Psoas muscle (tissue), 8 donors: ENCODE results near the gene NFATC2. TPM values are rescaled to one million over a fixed set of nuclear protein-coding genes. Genes with fewer than 3 reads are reported as not detected.

ENCODE experiments used
- ATAC-seq, 4 donors: fragments of 200-7000 bp; cut with Tn5 transposase; one replicate each; pipeline ENCODE4 v1.9.1; 2020; ENCODE audit warnings: moderate library complexity in 3 of 4, mild to moderate bottlenecking in 2 of 4
- DNase-seq, 2 donors: peaks; one replicate each; pipeline ENCODE4 v3.0.0-alpha.2; 2020
- H3K27ac ChIP-seq: fragments of 200-600 bp; one replicate; pipeline ENCODE4 v1.8.0; 2022
- H3K27me3 ChIP-seq, 3 donors: fragments of 200-600 bp in 1 of 3; one replicate each; pipeline versions ENCODE4 v1.6.1 to v1.8.0; 2013 to 2022; ENCODE audit warnings: low read length in 2 of 3, mild to moderate bottlenecking in 2 of 3, moderate library complexity in 1 of 3; ENCODE audit not compliant: insufficient read depth in 3 of 3
- H3K36me3 ChIP-seq, 2 donors: fragments of 200-600 bp in 1 of 2; one replicate each; pipeline versions ENCODE4 v1.6.1 to v1.8.0; 2013 to 2022; ENCODE audit warnings: low read depth in 1 of 2, mild to moderate bottlenecking in 1 of 2, moderate library complexity in 1 of 2; ENCODE audit not compliant: insufficient read depth in 1 of 2
- H3K4me1 ChIP-seq: fragments of 200-600 bp; one replicate; pipeline ENCODE4 v1.8.0; 2022
- H3K4me3 ChIP-seq: fragments of 200-600 bp; one replicate; pipeline ENCODE4 v1.8.0; 2022; ENCODE audit warnings: mild to moderate bottlenecking
- H3K9me3 ChIP-seq: fragments of 200-600 bp; one replicate; pipeline ENCODE4 v1.8.0; 2022
- WGBS, 3 donors: extraction: QIAGEN DNeasy Blood & Tissue Kit; methylation state at CpG; one replicate each; pipeline versions ENCODE4 v1.1.6 to v1.1.7; 2013; 5-methylcytosine and 5-hydroxymethylcytosine counted together
- intact Hi-C, 2 donors: fragments of 100-400 bp; cut with DNase I; formaldehyde crosslinking; loops; one replicate each; pipeline versions ENCODE4 v1.11.0 to v1.14.2; 2022
- polyA plus RNA-seq, 3 donors: library from polyadenylated mRNA; stranded (reverse); fragments of 200-250 nt; gene quantifications; one replicate each; pipeline ENCODE4 v1.2.3, GENCODE V29; 2013
- total RNA-seq, 4 donors: library from RNA; stranded (reverse); fragmentation: NEBNext Ultra II Directional in 2 of 4; extraction: Animal tissue kit (Norgen Biotek cat#: 25700) in 2 of 4; gene quantifications; one replicate each; pipeline versions ENCODE4 v1.2.1 to v1.2.4, GENCODE V29; 2021 to 2023
- TF ChIP-seq, protein P1 (sequence below): fragments of 200-600 bp; IDR thresholded peaks from one replicate; pipeline ENCODE4 v1.8.0; 2022; ENCODE audit warnings: antibody characterized with exemption
- donor health status: healthy with polysubstance abuse.
- donor health status: DM: no; HTN: no; CAD: no; lungs with moderate emphysema.
- donor health status: Bipolar disorder and iron deficiency.
- donor health status: healthy.
- donor health status: DM: yes; HTN: yes; CAD: no.
- donor health status: DM: no; HTN: no; CAD: no.
- donor health status: DM: no; HTN: no; CAD: no.
- donor health status: DM: yes; HTN: yes; CAD: no.

The NFATC2 gene
- total and polyA plus RNA-seq, 7 donors = 0.18 to 3.1 (median 0.64) TPM

GRCh38 chr20:51532577-51533191 lies 9.8 kb downstream of the NFATC2 start:
- TF ChIP-seq, protein P1, sequence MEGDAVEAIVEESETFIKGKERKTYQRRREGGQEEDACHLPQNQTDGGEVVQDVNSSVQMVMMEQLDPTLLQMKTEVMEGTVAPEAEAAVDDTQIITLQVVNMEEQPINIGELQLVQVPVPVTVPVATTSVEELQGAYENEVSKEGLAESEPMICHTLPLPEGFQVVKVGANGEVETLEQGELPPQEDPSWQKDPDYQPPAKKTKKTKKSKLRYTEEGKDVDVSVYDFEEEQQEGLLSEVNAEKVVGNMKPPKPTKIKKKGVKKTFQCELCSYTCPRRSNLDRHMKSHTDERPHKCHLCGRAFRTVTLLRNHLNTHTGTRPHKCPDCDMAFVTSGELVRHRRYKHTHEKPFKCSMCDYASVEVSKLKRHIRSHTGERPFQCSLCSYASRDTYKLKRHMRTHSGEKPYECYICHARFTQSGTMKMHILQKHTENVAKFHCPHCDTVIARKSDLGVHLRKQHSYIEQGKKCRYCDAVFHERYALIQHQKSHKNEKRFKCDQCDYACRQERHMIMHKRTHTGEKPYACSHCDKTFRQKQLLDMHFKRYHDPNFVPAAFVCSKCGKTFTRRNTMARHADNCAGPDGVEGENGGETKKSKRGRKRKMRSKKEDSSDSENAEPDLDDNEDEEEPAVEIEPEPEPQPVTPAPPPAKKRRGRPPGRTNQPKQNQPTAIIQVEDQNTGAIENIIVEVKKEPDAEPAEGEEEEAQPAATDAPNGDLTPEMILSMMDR = no peak
- H3K9me3 ChIP-seq = no peaks in the 10 kb centered on the region
- intact Hi-C loops = no loop called here
- H3K27ac ChIP-seq = peak overlapping the region; percentile 63
- WGBS, 3 donors = 21 to 40% (median 22%) methylated on average over 24 of the region's 24 CpGs
- peak overlapping the region; percentile 27 for H3K4me3 ChIP-seq
- no peaks in the 10 kb centered on the region for H3K36me3 ChIP-seq
- H3K4me1 ChIP-seq = peaks cover 36% of the 10 kb centered on the region
- H3K27me3 ChIP-seq = no peaks in the 10 kb centered on the region
- ATAC-seq (peak; percentile 69 to 83 (median 76)), DNase-seq (peak; percentile 64 to 80)

DNA sequence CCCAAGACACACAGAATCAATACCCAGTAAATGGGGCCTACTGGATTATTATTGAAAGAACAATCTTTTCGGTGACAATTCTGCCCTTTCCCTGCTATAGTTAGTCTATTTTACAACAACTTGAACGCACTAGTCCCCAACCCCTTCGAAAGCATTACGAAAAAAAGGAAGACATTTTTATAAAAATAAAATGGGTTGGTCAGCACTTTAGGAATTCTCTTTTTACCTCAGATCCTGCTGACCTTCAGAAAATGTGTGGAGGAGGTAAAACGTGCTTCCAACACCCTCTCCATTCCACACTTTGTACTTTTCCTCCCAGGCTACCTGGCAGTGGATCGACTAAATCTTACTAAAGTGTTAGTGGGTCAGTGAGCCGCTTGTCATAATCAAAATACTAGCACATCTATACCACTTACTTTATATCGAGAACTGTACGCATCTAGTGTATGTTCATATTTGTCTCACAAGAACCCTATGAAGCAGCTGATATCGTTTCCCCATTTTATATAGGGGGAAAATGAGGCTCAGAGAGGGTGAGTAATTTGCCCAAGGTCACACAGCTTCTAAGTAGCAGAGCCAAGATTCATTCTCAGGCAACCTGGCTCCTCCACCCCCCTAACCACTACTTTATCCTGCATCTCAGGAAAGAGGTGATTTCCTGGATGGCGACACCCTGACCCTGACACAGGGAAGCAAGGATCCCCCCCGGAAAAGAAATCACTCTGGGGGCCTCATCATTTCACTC lies 10.6 kb downstream of the NFATC2 start:
- no peaks in the 10 kb centered on the region for H3K27me3 ChIP-seq
- peaks cover 36% of the 10 kb centered on the region for H3K4me1 ChIP-seq
- 85 to 87% (median 86%) methylated on average over 12 of the region's 12 CpGs for WGBS, 3 donors
- DNase-seq (no peak), ATAC-seq (no peak)
- TF ChIP-seq, protein P1 = no peak
- intact Hi-C loops = no loop called here
- peak overlapping the region; percentile 27 for H3K4me3 ChIP-seq
- H3K27ac ChIP-seq = peak overlapping the region; percentile 63
- H3K36me3 ChIP-seq = no peaks in the 10 kb centered on the region
- H3K9me3 ChIP-seq = no peaks in the 10 kb centered on the region

GRCh38 chr20:51531141-51531710 lies 11.3 kb downstream of the NFATC2 start:
- Histone ChIP-seq H3K4me3 (no peak overlapping the region), H3K27me3 (no peaks in the 10 kb centered on the region), H3K9me3 (no peaks in the 10 kb centered on the region), H3K36me3 (no peaks in the 10 kb centered on the region), H3K27ac (no peak overlapping the region), H3K4me1 (peaks cover 31% of the 10 kb centered on the region)
- ATAC-seq (no peak), DNase-seq (no peak)
- intact Hi-C loops = no loop called here
- TF ChIP-seq, protein P1 = no peak
- WGBS, 3 donors = 83 to 97% (median 94%) methylated on average over 11 of the region's 11 CpGs

DNA sequence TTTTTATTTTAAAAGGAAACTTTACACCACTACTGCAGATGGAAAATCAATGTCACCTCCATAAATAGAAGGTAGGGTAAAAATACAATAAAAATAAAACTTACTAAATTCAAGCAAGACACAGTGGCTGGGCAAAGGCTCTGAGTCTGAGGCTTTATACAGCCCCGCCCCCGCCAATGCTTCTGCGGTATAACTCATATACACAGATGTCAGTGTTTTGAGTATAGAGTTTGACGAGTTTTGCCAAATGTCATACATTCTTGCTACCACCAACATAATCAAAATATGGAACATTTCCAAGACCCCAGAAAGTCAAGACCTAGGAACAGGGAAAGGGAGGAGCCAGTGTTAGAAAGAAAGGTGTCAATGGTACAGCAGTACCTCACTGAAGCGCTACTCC lies 12.8 kb downstream of the NFATC2 start:
- WGBS, 3 donors = 91 to 94% (median 94%) methylated on average over 5 of the region's 5 CpGs
- no peak for DNase-seq
- peaks cover 20% of the 10 kb centered on the region for H3K4me1 ChIP-seq
- H3K36me3 ChIP-seq = no peaks in the 10 kb centered on the region
- no peaks in the 10 kb centered on the region for H3K27me3 ChIP-seq
- intact Hi-C loops = no loop called here
- H3K27ac ChIP-seq = no peak overlapping the region
- H3K4me3 ChIP-seq = no peak overlapping the region
- no peak for ATAC-seq
- TF ChIP-seq, protein P1 = no peak
- H3K9me3 ChIP-seq = no peaks in the 10 kb centered on the region
